Esophagus muscularis mucosa (tissue), 4 donors: ENCODE data around the gene SDC1.

ENCODE experiments used
- EP300 ChIP-seq: sonication (generic); formaldehyde crosslinking; IDR thresholded peaks from one replicate; pipeline ENCODE4 v1.6.1; 2017; ENCODE audit warnings: antibody characterized with exemption
- POLR2AphosphoS5 ChIP-seq, 2 donors: sonication (generic); formaldehyde crosslinking; IDR thresholded peaks; one replicate each; pipeline ENCODE4 v1.6.1; 2017; ENCODE audit warnings: antibody characterized with exemption in 2 of 2
- TF ChIP-seq, protein P1 (sequence below), 3 experiments: fragments of 200-600 bp in 2 of 3; fragments of 450-650 bp in 1 of 3; sonication (generic) in 2 of 3; IDR thresholded peaks; one replicate each; pipeline ENCODE4 v1.5.1; 2017 to 2019; ENCODE audit warnings: antibody characterized with exemption in 3 of 3, mild to moderate bottlenecking in 2 of 3, moderate library complexity in 1 of 3

DNA sequence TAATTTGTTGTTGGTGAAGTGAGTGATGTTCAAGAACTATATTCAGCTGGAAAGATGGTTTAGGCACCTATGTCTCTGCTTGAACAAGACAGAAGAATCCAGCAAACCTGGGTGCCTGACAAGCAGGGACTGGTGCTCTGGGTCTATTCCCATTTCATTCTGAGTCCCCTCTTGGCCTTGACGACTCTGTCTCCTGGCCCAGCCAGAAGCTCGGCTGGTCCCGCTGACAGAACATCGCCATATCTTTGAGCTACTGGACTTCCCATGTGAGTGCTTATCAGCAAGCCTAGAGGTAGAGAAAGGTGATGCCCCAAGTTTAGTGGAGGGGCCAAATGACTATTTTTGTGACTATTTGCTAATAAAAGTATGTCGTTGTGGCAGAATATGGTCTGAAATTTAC is 48.2 kb downstream of the SDC1 start:
- TF ChIP-seq, protein P1, sequence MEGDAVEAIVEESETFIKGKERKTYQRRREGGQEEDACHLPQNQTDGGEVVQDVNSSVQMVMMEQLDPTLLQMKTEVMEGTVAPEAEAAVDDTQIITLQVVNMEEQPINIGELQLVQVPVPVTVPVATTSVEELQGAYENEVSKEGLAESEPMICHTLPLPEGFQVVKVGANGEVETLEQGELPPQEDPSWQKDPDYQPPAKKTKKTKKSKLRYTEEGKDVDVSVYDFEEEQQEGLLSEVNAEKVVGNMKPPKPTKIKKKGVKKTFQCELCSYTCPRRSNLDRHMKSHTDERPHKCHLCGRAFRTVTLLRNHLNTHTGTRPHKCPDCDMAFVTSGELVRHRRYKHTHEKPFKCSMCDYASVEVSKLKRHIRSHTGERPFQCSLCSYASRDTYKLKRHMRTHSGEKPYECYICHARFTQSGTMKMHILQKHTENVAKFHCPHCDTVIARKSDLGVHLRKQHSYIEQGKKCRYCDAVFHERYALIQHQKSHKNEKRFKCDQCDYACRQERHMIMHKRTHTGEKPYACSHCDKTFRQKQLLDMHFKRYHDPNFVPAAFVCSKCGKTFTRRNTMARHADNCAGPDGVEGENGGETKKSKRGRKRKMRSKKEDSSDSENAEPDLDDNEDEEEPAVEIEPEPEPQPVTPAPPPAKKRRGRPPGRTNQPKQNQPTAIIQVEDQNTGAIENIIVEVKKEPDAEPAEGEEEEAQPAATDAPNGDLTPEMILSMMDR (IDR thresholded peaks at IDR 0.05): no peak
- TF ChIP-seq EP300: no peak
- no peak for TF ChIP-seq POLR2AphosphoS5 (IDR thresholded peaks at IDR 0.05)
